Vagina (tissue), 2 donors: ENCODE data around the gene GPANK1. TPM values are rescaled to one million over a fixed set of nuclear protein-coding genes. Genes with fewer than 3 reads are reported as not detected.

Experiments used
- DNase-seq, 2 donors: peaks; one replicate each; pipeline ENCODE4 v3.0.0-alpha.2; 2017; ENCODE audit errors: extremely low spot score in 2 of 2
- H3K27ac ChIP-seq: fragments of 200-600 bp; sonication (generic); one replicate; pipeline ENCODE4 v1.5.1; 2019
- H3K27me3 ChIP-seq: fragments of 200-600 bp; sonication (generic); one replicate; pipeline ENCODE4 v1.5.1; 2019
- H3K36me3 ChIP-seq, 2 donors: fragments of 200-600 bp; sonication (generic); one replicate each; pipeline ENCODE4 v1.5.1; 2017 to 2019
- H3K4me1 ChIP-seq: fragments of 200-600 bp; sonication (generic); one replicate; pipeline ENCODE4 v1.5.1; 2019
- H3K4me3 ChIP-seq, 2 donors: fragments of 200-600 bp; sonication (generic); 1 replicate in 1 of 2; 2 replicates in 1 of 2; pipeline ENCODE4 v1.5.1; 2016 to 2019
- H3K9me3 ChIP-seq: fragments of 200-600 bp; sonication (generic); one replicate; pipeline ENCODE4 v1.5.1; 2019
- CTCF ChIP-seq, 3 experiments: fragments of 450-650 bp in 2 of 3; fragments of 200-600 bp in 1 of 3; sonication (generic) in 1 of 3; IDR thresholded peaks; one replicate each; pipeline ENCODE4 v1.5.1; 2017 to 2019; ENCODE audit warnings: antibody characterized with exemption in 3 of 3, mild to moderate bottlenecking in 2 of 3, moderate library complexity in 2 of 3
- POLR2A ChIP-seq, 2 donors: fragments of 450-650 bp; IDR thresholded peaks; one replicate each; pipeline ENCODE4 v1.6.1; 2017; ENCODE audit warnings: antibody characterized with exemption in 2 of 2, mild to moderate bottlenecking in 2 of 2, moderate library complexity in 2 of 2
- POLR2AphosphoS5 ChIP-seq, 2 donors: sonication (generic); formaldehyde crosslinking; IDR thresholded peaks; one replicate each; pipeline ENCODE4 v1.9.0; 2017; ENCODE audit warnings: antibody characterized with exemption in 2 of 2, mild to moderate bottlenecking in 2 of 2, low read depth in 1 of 2; ENCODE audit not compliant: insufficient read depth in 1 of 2
- intact Hi-C: fragments of 100-400 bp; cut with DNase I; formaldehyde crosslinking; loops from one replicate; pipeline ENCODE4 v1.15.1; 2023
- total RNA-seq: library from RNA; depleted of rRNA; stranded (reverse); fragments of >200 nt; gene quantifications from one replicate; pipeline ENCODE4 v1.2.3, GENCODE V29; 2016

Gene GPANK1
- total RNA-seq, 1 donor from 2014 or later = 16.9 TPM

- H3K27ac ChIP-seq = no peak overlapping the region
- peaks cover 0 to 64% of the 10 kb centered on the region in 2 donors for H3K36me3 ChIP-seq
- H3K4me1 ChIP-seq = peaks cover 5% of the 10 kb centered on the region
- intact Hi-C loops = loop anchor here (10.0 kb wide), 1 partner anchor 47 kb away; the partner anchor contains the start of gene CLIC1
- H3K27me3 ChIP-seq = no peaks in the 10 kb centered on the region
- no peak for DNase-seq
- no peak overlapping the region for H3K4me3 ChIP-seq
- no peak for TF ChIP-seq POLR2AphosphoS5 (IDR thresholded peaks at IDR 0.05; ENCODE audit: insufficient read depth in 1 of 2, low read depth in 1 of 2)
- no peak for TF ChIP-seq CTCF (IDR thresholded peaks at IDR 0.05)
- no peak for TF ChIP-seq POLR2A (IDR thresholded peaks at IDR 0.05)
- no peaks in the 10 kb centered on the region for H3K9me3 ChIP-seq
Measured at GRCh38 chr6:31687860-31688693, 23.3 kb upstream of the GPANK1 start.

- Histone ChIP-seq H3K4me1 (peaks cover 9% of the 10 kb centered on the region), H3K27ac (no peak overlapping the region), H3K9me3 (no peaks in the 10 kb centered on the region), H3K4me3 (no peak overlapping the region), H3K27me3 (no peaks in the 10 kb centered on the region), H3K36me3 (peaks cover 0 to 56% of the 10 kb centered on the region in 2 donors)
- intact Hi-C loops = loop anchor here (10.0 kb wide), 1 partner anchor 47 kb away; the partner anchor contains the start of gene CLIC1
- DNase-seq = no peak
- TF ChIP-seq POLR2AphosphoS5 (IDR thresholded peaks at IDR 0.05; ENCODE audit: insufficient read depth in 1 of 2, low read depth in 1 of 2) (no peak), CTCF (IDR thresholded peaks at IDR 0.05) (no peak), POLR2A (IDR thresholded peaks at IDR 0.05) (no peak)
Measured at GRCh38 chr6:31687321-31687720, 22.5 kb upstream of the GPANK1 start.

GRCh38 chr6:31686483-31686882, 21.7 kb upstream of the GPANK1 start:
- TF ChIP-seq CTCF (IDR thresholded peaks at IDR 0.05) = no peak
- no peak for TF ChIP-seq POLR2A (IDR thresholded peaks at IDR 0.05)
- no peak for TF ChIP-seq POLR2AphosphoS5 (IDR thresholded peaks at IDR 0.05; ENCODE audit: insufficient read depth in 1 of 2, low read depth in 1 of 2)
- no peak for DNase-seq
- intact Hi-C loops = loop anchor here (10.0 kb wide), 1 partner anchor 48 kb away; the partner anchor contains the start of gene CLIC1

GRCh38 chr6:31683591-31683990, 18.8 kb upstream of the GPANK1 start:
- H3K27ac ChIP-seq = no peak overlapping the region
- no peaks in the 10 kb centered on the region for H3K9me3 ChIP-seq
- DNase-seq = no peak
- intact Hi-C loops = loop anchor here (5.0 to 10.0 kb wide), 2 partner anchors 51 to 149 kb away; partner anchors contain the start of gene CLIC1
- TF ChIP-seq CTCF (IDR thresholded peaks at IDR 0.05) (no peak), POLR2AphosphoS5 (IDR thresholded peaks at IDR 0.05; ENCODE audit: insufficient read depth in 1 of 2, low read depth in 1 of 2) (no peak), POLR2A (IDR thresholded peaks at IDR 0.05) (no peak)
- no peak overlapping the region for H3K4me3 ChIP-seq
- H3K36me3 ChIP-seq = peaks cover 0 to 21% of the 10 kb centered on the region in 2 donors
- H3K4me1 ChIP-seq = peaks cover 25% of the 10 kb centered on the region
- no peaks in the 10 kb centered on the region for H3K27me3 ChIP-seq

More at GRCh38 chr6:31686483-31686882, 21.7 kb upstream of the GPANK1 start:
- peaks cover 0 to 48% of the 10 kb centered on the region in 2 donors for H3K36me3 ChIP-seq
- H3K4me1 ChIP-seq = peaks cover 14% of the 10 kb centered on the region
- H3K27ac ChIP-seq = no peak overlapping the region
- no peaks in the 10 kb centered on the region for H3K27me3 ChIP-seq
- H3K9me3 ChIP-seq = no peaks in the 10 kb centered on the region
- H3K4me3 ChIP-seq = no peak overlapping the region
